Stomach (tissue), 9 donors: Measurements from ENCODE around the gene MUSTN1. TPM values are rescaled to one million over a fixed set of nuclear protein-coding genes. Genes with fewer than 3 reads are reported as not detected.

ENCODE experiments used
- DNase-seq, 2 donors: peaks; one replicate each; pipeline versions ENCODE4 v3.0.0 to v3.0.0-alpha.2; 2013 to 2019
- H3K27ac ChIP-seq, 5 donors: fragments of 200-600 bp in 4 of 5; sonication (generic) in 4 of 5; one replicate each; pipeline ENCODE4 v1.5.1; 2013 to 2019; ENCODE audit warnings: mild to moderate bottlenecking in 1 of 5, moderate library complexity in 1 of 5
- H3K27me3 ChIP-seq, 3 donors: fragments of 200-600 bp; sonication (generic); one replicate each; pipeline ENCODE4 v1.5.1; 2017 to 2019; ENCODE audit warnings: mixed run types in 1 of 3
- H3K36me3 ChIP-seq, 4 donors: fragments of 200-600 bp; sonication (generic); 1 replicate in 3 of 4; 2 replicates in 1 of 4; pipeline ENCODE4 v1.5.1; 2016 to 2019
- H3K4me1 ChIP-seq, 4 donors: fragments of 200-600 bp; sonication (generic); one replicate each; pipeline ENCODE4 v1.5.1; 2016 to 2019
- H3K4me3 ChIP-seq, 4 donors: fragments of 200-600 bp; sonication (generic) in 3 of 4; one replicate each; pipeline ENCODE4 v1.5.1; 2016 to 2019; ENCODE audit warnings: mild to moderate bottlenecking in 1 of 4
- H3K9me3 ChIP-seq, 4 donors: fragments of 200-600 bp; sonication (generic); one replicate each; pipeline ENCODE4 v1.5.1; 2016 to 2019
- CTCF ChIP-seq, 7 experiments: fragments of 450-650 bp in 4 of 7; fragments of 200-600 bp in 3 of 7; sonication (generic) in 3 of 7; IDR thresholded peaks; one replicate each; pipeline ENCODE4 v1.5.1; 2016 to 2019; ENCODE audit warnings: antibody characterized with exemption in 7 of 7, control low read depth in 2 of 7, mild to moderate bottlenecking in 1 of 7
- EP300 ChIP-seq: sonication (generic); formaldehyde crosslinking; IDR thresholded peaks from one replicate; pipeline ENCODE4 v1.6.1; 2017; ENCODE audit warnings: antibody characterized with exemption
- POLR2A ChIP-seq, 4 donors: fragments of 450-650 bp; IDR thresholded peaks; one replicate each; pipeline ENCODE4 v1.6.1; 2016; ENCODE audit warnings: antibody characterized with exemption in 4 of 4, control low read depth in 2 of 4, mild to moderate bottlenecking in 1 of 4, moderate library complexity in 1 of 4
- POLR2AphosphoS5 ChIP-seq, 3 donors: sonication (generic); formaldehyde crosslinking; IDR thresholded peaks; one replicate each; pipeline ENCODE4 v1.6.1; 2016; ENCODE audit warnings: antibody characterized with exemption in 3 of 3
- WGBS, 5 donors: extraction: QIAGEN DNeasy Blood & Tissue Kit in 3 of 5; methylation state at CpG; one replicate each; pipeline versions ENCODE4 v1.1.5 to v1.1.7; 2013 to 2018; 5-methylcytosine and 5-hydroxymethylcytosine counted together
- intact Hi-C: fragments of 100-400 bp; cut with DNase I; formaldehyde crosslinking; loops from one replicate; pipeline ENCODE4 v1.15.1; 2023; ENCODE audit warnings: low total_unique reads
- polyA plus RNA-seq, 3 donors: library from polyadenylated mRNA; stranded (reverse); fragments of 200-250 nt; gene quantifications; one replicate each; pipeline ENCODE4 v1.2.3, GENCODE V29; 2013
- total RNA-seq, 5 donors: library from RNA; depleted of rRNA; stranded (reverse); fragments of >200 nt; gene quantifications; one replicate each; pipeline versions ENCODE4 v1.1.0 to v1.2.3, GENCODE V29; 2014 to 2016
- donor health status: healthy with polysubstance abuse.
- donor health status: Bipolar disorder and iron deficiency.
- donor health status: healthy.

Gene MUSTN1
- total and polyA plus RNA-seq, 8 donors, result 1.8 to 45.5 (median 15.4) TPM; not detected in 2

GRCh38 chr3:52790741-52791140, 44.1 kb downstream of the MUSTN1 start:
- WGBS, 5 donors, result 80 to 89% (median 85%) methylated on average over 13 of the region's 13 CpGs
- TF ChIP-seq POLR2AphosphoS5 (IDR thresholded peaks at IDR 0.05) (no peak), POLR2A (IDR thresholded peaks at IDR 0.05) (no peak), CTCF (IDR thresholded peaks at IDR 0.05) (no peak), EP300 (no peak)
- no peak overlapping the region for H3K27ac ChIP-seq

GRCh38 chr3:52790337-52790736, 44.5 kb downstream of the MUSTN1 start:
- H3K27me3 ChIP-seq, result no peaks in the 10 kb centered on the region
- 73 to 86% (median 82%) methylated on average over 6 to 7 of the region's 7 CpGs for WGBS, 5 donors
- no peaks in the 10 kb centered on the region for H3K9me3 ChIP-seq
- no peak overlapping the region for H3K27ac ChIP-seq
- H3K4me3 ChIP-seq, result no peak overlapping the region
- intact Hi-C loops, result no loop called here
- no peak for DNase-seq
- peaks cover 0 to 11% (median 0%) of the 10 kb centered on the region in 4 donors for H3K4me1 ChIP-seq
- TF ChIP-seq POLR2A (IDR thresholded peaks at IDR 0.05) (no peak), EP300 (no peak), CTCF (IDR thresholded peaks at IDR 0.05) (no peak), POLR2AphosphoS5 (IDR thresholded peaks at IDR 0.05) (no peak)
- H3K36me3 ChIP-seq, result no peaks in the 10 kb centered on the region

More at GRCh38 chr3:52790741-52791140, 44.1 kb downstream of the MUSTN1 start:
- no peak overlapping the region for H3K4me3 ChIP-seq
- no peaks in the 10 kb centered on the region for H3K36me3 ChIP-seq
- no peaks in the 10 kb centered on the region for H3K9me3 ChIP-seq
- DNase-seq, result no peak
- no peaks in the 10 kb centered on the region for H3K27me3 ChIP-seq
- intact Hi-C loops, result no loop called here
- peaks cover 0 to 14% (median 0%) of the 10 kb centered on the region in 4 donors for H3K4me1 ChIP-seq

GRCh38 chr3:52789746-52790040, 45.1 kb downstream of the MUSTN1 start:
- no peak for TF ChIP-seq CTCF (IDR thresholded peaks at IDR 0.05)
- TF ChIP-seq POLR2AphosphoS5 (IDR thresholded peaks at IDR 0.05), result no peak
- TF ChIP-seq EP300, result no peak
- no peak for TF ChIP-seq POLR2A (IDR thresholded peaks at IDR 0.05)
- 78 to 95% (median 90%) methylated on average over 4 to 6 of the region's 6 CpGs for WGBS, 5 donors
- no peaks in the 10 kb centered on the region for H3K9me3 ChIP-seq
- H3K36me3 ChIP-seq, result no peaks in the 10 kb centered on the region
- H3K4me1 ChIP-seq, result peaks cover 0 to 5% (median 0%) of the 10 kb centered on the region in 4 donors
- no peaks in the 10 kb centered on the region for H3K27me3 ChIP-seq
- H3K4me3 ChIP-seq, result no peak overlapping the region
- H3K27ac ChIP-seq, result no peak overlapping the region
- intact Hi-C loops, result no loop called here
- DNase-seq, result no peak

GRCh38 chr3:52788890-52789745, 45.7 kb downstream of the MUSTN1 start:
- DNase-seq, result no peak

More at GRCh38 chr3:52788890-52789745, 45.7 kb downstream of the MUSTN1 start:
- no peaks in the 10 kb centered on the region for H3K4me1 ChIP-seq
- no peak overlapping the region for H3K27ac ChIP-seq
- no peaks in the 10 kb centered on the region for H3K9me3 ChIP-seq
- no peaks in the 10 kb centered on the region for H3K27me3 ChIP-seq
- TF ChIP-seq POLR2AphosphoS5 (IDR thresholded peaks at IDR 0.05) (no peak), POLR2A (IDR thresholded peaks at IDR 0.05) (no peak), EP300 (no peak), CTCF (IDR thresholded peaks at IDR 0.05) (no peak)
- 82 to 85% (median 83%) methylated on average over 12 to 16 of the region's 16 CpGs for WGBS, 5 donors
- intact Hi-C loops, result no loop called here
- no peaks in the 10 kb centered on the region for H3K36me3 ChIP-seq
- no peak overlapping the region for H3K4me3 ChIP-seq
